ENCODE data around the gene ZC3H12A.
A peak's percentile ranks its signal among the peaks of the same experiment; 100 is the strongest.

The ZC3H12A gene

GRCh38 chr1:37442139-37442538 is 32.2 kb upstream of the ZC3H12A start:
- H3K4me3 ChIP-seq (ENCODE audit: low read depth, low read length) = no peak overlapping the region
- TF ChIP-seq CTCF (IDR thresholded peaks at IDR 0.05; ENCODE audit: low read depth, low read length, missing control alignments) = no peak
- DNase-seq (ENCODE audit: low read depth) = no peak

- TF ChIP-seq CTCF (IDR thresholded peaks at IDR 0.05; ENCODE audit: low read depth, low read length, missing control alignments) = no peak
- no peak overlapping the region for H3K4me3 ChIP-seq (ENCODE audit: low read depth, low read length)
- no peak for DNase-seq (ENCODE audit: low read depth)
Measured at GRCh38 chr1:37442644-37443043, 31.7 kb upstream of the ZC3H12A start.

GRCh38 chr1:37446874-37447273 is 27.5 kb upstream of the ZC3H12A start:
- no peak for TF ChIP-seq CTCF (IDR thresholded peaks at IDR 0.05; ENCODE audit: low read depth, low read length, missing control alignments)
- DNase-seq (ENCODE audit: low read depth) = no peak

GRCh38 chr1:37448185-37448584 is 26.2 kb upstream of the ZC3H12A start:
- DNase-seq (ENCODE audit: low read depth) = no peak
- peak; percentile 16 for TF ChIP-seq CTCF (IDR thresholded peaks at IDR 0.05; ENCODE audit: low read depth, low read length, missing control alignments)
- H3K4me3 ChIP-seq (ENCODE audit: low read depth, low read length) = no peak overlapping the region

More at GRCh38 chr1:37446874-37447273, 27.5 kb upstream of the ZC3H12A start:
- no peak overlapping the region for H3K4me3 ChIP-seq (ENCODE audit: low read depth, low read length)

GRCh38 chr1:37448691-37449417 is 25.5 kb upstream of the ZC3H12A start:
- no peak for DNase-seq (ENCODE audit: low read depth)
- H3K4me3 ChIP-seq (ENCODE audit: low read depth, low read length) = no peak overlapping the region
- no peak for TF ChIP-seq CTCF (IDR thresholded peaks at IDR 0.05; ENCODE audit: low read depth, low read length, missing control alignments)

- TF ChIP-seq CTCF (IDR thresholded peaks at IDR 0.05; ENCODE audit: low read depth, low read length, missing control alignments) = no peak
- H3K4me3 ChIP-seq (ENCODE audit: low read depth, low read length) = no peak overlapping the region
- no peak for DNase-seq (ENCODE audit: low read depth)
Measured at GRCh38 chr1:37449936-37450335, 24.4 kb upstream of the ZC3H12A start.

GRCh38 chr1:37452416-37452815 is 22.0 kb upstream of the ZC3H12A start:
- no peak overlapping the region for H3K4me3 ChIP-seq (ENCODE audit: low read depth, low read length)
- DNase-seq (ENCODE audit: low read depth) = no peak
- no peak for TF ChIP-seq CTCF (IDR thresholded peaks at IDR 0.05; ENCODE audit: low read depth, low read length, missing control alignments)
